ENCODE data around the gene MEA1.

MEA1 gene

DNA sequence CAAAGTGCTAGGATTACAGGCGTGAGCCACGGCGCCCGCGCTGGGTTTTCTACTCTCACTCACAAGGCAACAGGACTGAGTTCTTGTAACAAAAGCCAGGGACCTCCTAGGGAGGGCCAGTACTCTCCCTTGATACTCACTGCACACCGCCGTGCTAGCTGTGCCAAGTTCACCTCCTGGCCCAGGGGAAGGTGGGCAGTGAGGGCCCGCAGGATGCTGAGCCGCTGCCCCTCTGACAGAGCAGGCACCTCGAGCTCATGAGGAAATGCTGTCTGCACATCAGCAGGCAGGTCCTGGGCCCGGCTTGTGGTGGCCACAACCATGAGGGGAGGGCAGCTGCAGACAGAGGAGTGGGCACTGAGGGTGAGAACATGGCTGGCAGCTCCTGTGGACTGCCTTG, 46.5 kb downstream of the MEA1 start:
- no peak for TF ChIP-seq TAF1 (IDR thresholded peaks at IDR 0.05; ENCODE audit: low read depth)
- TF ChIP-seq, protein P1, sequence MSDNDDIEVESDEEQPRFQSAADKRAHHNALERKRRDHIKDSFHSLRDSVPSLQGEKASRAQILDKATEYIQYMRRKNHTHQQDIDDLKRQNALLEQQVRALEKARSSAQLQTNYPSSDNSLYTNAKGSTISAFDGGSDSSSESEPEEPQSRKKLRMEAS (IDR thresholded peaks at IDR 0.05): no peak
- TF ChIP-seq USF1 (IDR thresholded peaks at IDR 0.05): no peak
- no peak for TF ChIP-seq ZBTB7A (IDR thresholded peaks at IDR 0.05; ENCODE audit: low read depth)
- no peak for TF ChIP-seq REST (IDR thresholded peaks at IDR 0.05; ENCODE audit: low read depth)
- no peak for TF ChIP-seq TEAD4 (IDR thresholded peaks at IDR 0.05)
- TF ChIP-seq CEBPB (IDR thresholded peaks at IDR 0.05): no peak

- TF ChIP-seq REST (IDR thresholded peaks at IDR 0.05; ENCODE audit: low read depth): no peak
- TF ChIP-seq, protein P1 (IDR thresholded peaks at IDR 0.05): no peak
- no peak for TF ChIP-seq USF1 (IDR thresholded peaks at IDR 0.05)
- TF ChIP-seq TAF1 (IDR thresholded peaks at IDR 0.05; ENCODE audit: low read depth): no peak
- TF ChIP-seq NFIC (IDR thresholded peaks at IDR 0.05): no peak
- TF ChIP-seq YY1 (IDR thresholded peaks at IDR 0.05; ENCODE audit: low read depth): no peak
- no peak for TF ChIP-seq RAD21 (IDR thresholded peaks at IDR 0.05; ENCODE audit: low read depth)
- no peak for TF ChIP-seq EGR1 (IDR thresholded peaks at IDR 0.05)
Measured at GRCh38 chr6:42966571-42966970, 47.2 kb downstream of the MEA1 start.

GRCh38 chr6:42963855-42964605, 49.7 kb downstream of the MEA1 start:
- TF ChIP-seq CEBPB (IDR thresholded peaks at IDR 0.05): no peak
- no peak for TF ChIP-seq ZBTB7A (IDR thresholded peaks at IDR 0.05; ENCODE audit: low read depth)
- no peak for TF ChIP-seq EGR1 (IDR thresholded peaks at IDR 0.05)
- TF ChIP-seq TAF1 (IDR thresholded peaks at IDR 0.05; ENCODE audit: low read depth): no peak
- no peak for TF ChIP-seq REST (IDR thresholded peaks at IDR 0.05; ENCODE audit: low read depth)
- no peak for TF ChIP-seq TEAD4 (IDR thresholded peaks at IDR 0.05)
- peak; percentile 62 for TF ChIP-seq RAD21 (IDR thresholded peaks at IDR 0.05; ENCODE audit: low read depth)
- TF ChIP-seq, protein P1 (IDR thresholded peaks at IDR 0.05): no peak

DNA sequence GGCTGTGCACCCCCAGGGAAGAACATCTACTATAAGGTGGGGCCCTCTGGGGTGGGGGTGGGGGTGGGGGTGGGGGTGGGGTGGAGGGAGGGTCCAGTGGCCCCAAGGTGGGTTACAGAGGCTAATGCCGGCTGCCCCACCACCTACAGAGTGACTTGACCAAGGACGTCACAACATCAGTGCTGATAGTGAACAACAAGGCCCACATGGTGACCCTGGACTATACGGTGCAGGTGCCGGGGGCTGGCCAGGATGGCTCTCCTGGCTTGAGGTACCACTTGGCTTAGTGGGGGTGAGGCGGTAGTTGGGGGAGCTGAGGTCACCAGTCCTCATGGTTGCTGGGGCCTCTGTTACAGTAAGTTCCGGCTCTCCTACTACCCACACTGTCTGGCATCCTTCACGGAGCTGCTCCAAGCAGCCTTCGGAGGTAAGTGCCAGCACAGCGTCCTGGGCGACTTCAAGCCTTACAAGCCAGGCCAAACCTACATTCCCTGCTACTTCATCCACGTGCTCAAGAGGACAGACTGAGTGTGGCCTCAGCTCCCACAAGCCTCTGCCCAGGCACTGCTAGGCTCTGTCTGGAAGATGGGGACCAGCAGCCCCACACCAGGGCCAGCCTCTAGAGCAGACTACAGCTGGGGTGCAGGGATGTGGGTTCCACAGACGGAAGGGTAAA, 50.4 kb downstream of the MEA1 start:
- TF ChIP-seq ZBTB7A (IDR thresholded peaks at IDR 0.05; ENCODE audit: low read depth) (no peak), EGR1 (IDR thresholded peaks at IDR 0.05) (no peak), USF1 (IDR thresholded peaks at IDR 0.05) (no peak), TEAD4 (IDR thresholded peaks at IDR 0.05) (no peak), REST (IDR thresholded peaks at IDR 0.05; ENCODE audit: low read depth) (no peak), FOXM1 (IDR thresholded peaks at IDR 0.05; ENCODE audit: borderline replicate concordance, low read depth) (no peak), RAD21 (IDR thresholded peaks at IDR 0.05; ENCODE audit: low read depth) (no peak), NFIC (IDR thresholded peaks at IDR 0.05) (no peak), CREB1 (IDR thresholded peaks at IDR 0.05; ENCODE audit: low read depth) (no peak), TCF12 (IDR thresholded peaks at IDR 0.05; ENCODE audit: low read depth) (no peak), EP300 (IDR thresholded peaks at IDR 0.05; ENCODE audit: borderline replicate concordance) (no peak), YY1 (IDR thresholded peaks at IDR 0.05; ENCODE audit: low read depth) (no peak), TAF1 (IDR thresholded peaks at IDR 0.05; ENCODE audit: low read depth) (no peak), CEBPB (IDR thresholded peaks at IDR 0.05) (no peak)
- TF ChIP-seq, protein P1 (IDR thresholded peaks at IDR 0.05): no peak

All from Ishikawa (cell line).